Middle frontal gyrus (tissue), 1 donor: ENCODE data around the gene TNPO2.

Source experiments
- DNase-seq: peaks from one replicate; pipeline ENCODE4 v3.0.0-alpha.2; 2015; ENCODE audit warnings: low spot score; ENCODE audit errors: extremely low spot score

The TNPO2 gene

DNA sequence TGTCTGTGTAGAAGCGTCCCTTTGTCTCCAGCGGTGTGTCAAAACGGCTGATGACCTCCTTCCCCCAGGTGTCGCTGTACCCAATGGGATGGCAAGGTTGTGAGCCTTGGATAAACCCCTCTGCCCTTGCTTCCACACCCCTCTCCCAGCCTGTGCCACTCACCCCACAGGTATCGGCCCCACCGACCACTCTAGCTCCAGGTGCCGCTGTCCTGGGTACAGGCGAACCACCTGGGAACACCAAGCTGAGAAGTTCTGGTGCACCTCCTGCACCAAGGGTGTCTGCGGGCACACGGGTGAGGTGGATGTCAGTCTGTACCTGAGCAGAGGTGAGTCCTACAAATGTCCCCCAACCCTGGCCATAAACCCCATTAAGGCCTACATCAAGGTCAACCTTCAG, 73.8 kb downstream of the TNPO2 start:
- DNase-seq: no peak
